Measurements from ENCODE around the gene RASAL2. TPM values are rescaled to one million over a fixed set of nuclear protein-coding genes. Genes with fewer than 3 reads are reported as not detected.

RASAL2 gene
- total RNA-seq, 2 experiments from 2014 or later: not detected

GRCh38 chr1:178169649-178170048 lies 75.7 kb downstream of the RASAL2 start:
- Mint-ChIP-seq H3K27ac (no peak overlapping the region), H3K4me1 (ENCODE audit: low read depth) (no peaks in the 10 kb centered on the region), H3K9me3 (no peaks in the 10 kb centered on the region), H3K36me3 (ENCODE audit: low read depth) (no peaks in the 10 kb centered on the region), H3K4me3 (no peak overlapping the region), H3K27me3 (no peaks in the 10 kb centered on the region)
- ChIA-PET POLR2A (no interaction called here), CTCF (no interaction called here)
- intact Hi-C loops (cut with micrococcal nuclease): no loop called here
- ATAC-seq: no peak
- TF ChIP-seq CTCF (IDR thresholded peaks at IDR 0.05): no peak
- no peak for DNase-seq

- intact Hi-C loops (cut with micrococcal nuclease): no loop called here
- ATAC-seq: no peak
- POLR2A ChIA-PET: no interaction called here
Measured at GRCh38 chr1:178172939-178173338, 79.0 kb downstream of the RASAL2 start.

GRCh38 chr1:178174539-178174938 lies 80.6 kb downstream of the RASAL2 start:
- ChIA-PET POLR2A (no interaction called here), CTCF (no interaction called here)
- no peaks in the 10 kb centered on the region for H3K36me3 Mint-ChIP-seq (ENCODE audit: low read depth)
- no peak overlapping the region for H3K4me3 Mint-ChIP-seq
- TF ChIP-seq CTCF (IDR thresholded peaks at IDR 0.05): no peak
- intact Hi-C loops (cut with micrococcal nuclease): no loop called here
- ATAC-seq (no peak), DNase-seq (no peak)
- H3K9me3 Mint-ChIP-seq: peaks cover 3% of the 10 kb centered on the region
- H3K27me3 Mint-ChIP-seq: no peaks in the 10 kb centered on the region
- H3K4me1 Mint-ChIP-seq (ENCODE audit: low read depth): no peaks in the 10 kb centered on the region
- H3K27ac Mint-ChIP-seq: no peak overlapping the region

More at GRCh38 chr1:178172939-178173338, 79.0 kb downstream of the RASAL2 start:
- DNase-seq: no peak
- no peak for TF ChIP-seq CTCF (IDR thresholded peaks at IDR 0.05)
- Mint-ChIP-seq H3K4me1 (ENCODE audit: low read depth) (no peaks in the 10 kb centered on the region), H3K4me3 (no peak overlapping the region), H3K9me3 (peaks cover 3% of the 10 kb centered on the region), H3K36me3 (ENCODE audit: low read depth) (no peaks in the 10 kb centered on the region), H3K27me3 (no peaks in the 10 kb centered on the region), H3K27ac (no peak overlapping the region)
- CTCF ChIA-PET: no interaction called here

GRCh38 chr1:178180405-178180804 lies 86.5 kb downstream of the RASAL2 start:
- no peak for TF ChIP-seq CTCF (IDR thresholded peaks at IDR 0.05)
- ChIA-PET POLR2A (interaction anchor here (0.6 kb wide), 1 partner anchor 48 kb away, joined by 3 read pairs; no protein-coding TSS in a partner anchor), CTCF (no interaction called here)
- Mint-ChIP-seq H3K36me3 (ENCODE audit: low read depth) (no peaks in the 10 kb centered on the region), H3K27ac (no peak overlapping the region), H3K27me3 (no peaks in the 10 kb centered on the region), H3K9me3 (peaks cover 3% of the 10 kb centered on the region), H3K4me3 (no peak overlapping the region), H3K4me1 (ENCODE audit: low read depth) (no peaks in the 10 kb centered on the region)
- intact Hi-C loops (cut with micrococcal nuclease): no loop called here
- DNase-seq (no peak), ATAC-seq (no peak)

- ChIA-PET CTCF (no interaction called here), POLR2A (no interaction called here)
- Mint-ChIP-seq H3K4me3 (no peak overlapping the region), H3K9me3 (no peaks in the 10 kb centered on the region), H3K36me3 (ENCODE audit: low read depth) (no peaks in the 10 kb centered on the region), H3K4me1 (ENCODE audit: low read depth) (no peaks in the 10 kb centered on the region), H3K27me3 (no peaks in the 10 kb centered on the region), H3K27ac (no peak overlapping the region)
- TF ChIP-seq CTCF (IDR thresholded peaks at IDR 0.05): no peak
- intact Hi-C loops (cut with micrococcal nuclease): no loop called here
- no peak for DNase-seq
- ATAC-seq: no peak
Measured at GRCh38 chr1:178183796-178184195, 89.9 kb downstream of the RASAL2 start.

Measured in activated CD8-positive, alpha-beta T cell treated with anti-CD3 and anti-CD28 coated beads for 36 hours (primary cell).